ENCODE results near the gene HSD17B4. TPM values are rescaled to one million over a fixed set of nuclear protein-coding genes. Genes with fewer than 3 reads are reported as not detected.

The HSD17B4 gene
- total RNA-seq, 1 experiment from 2014 or later, result 269 TPM

DNA sequence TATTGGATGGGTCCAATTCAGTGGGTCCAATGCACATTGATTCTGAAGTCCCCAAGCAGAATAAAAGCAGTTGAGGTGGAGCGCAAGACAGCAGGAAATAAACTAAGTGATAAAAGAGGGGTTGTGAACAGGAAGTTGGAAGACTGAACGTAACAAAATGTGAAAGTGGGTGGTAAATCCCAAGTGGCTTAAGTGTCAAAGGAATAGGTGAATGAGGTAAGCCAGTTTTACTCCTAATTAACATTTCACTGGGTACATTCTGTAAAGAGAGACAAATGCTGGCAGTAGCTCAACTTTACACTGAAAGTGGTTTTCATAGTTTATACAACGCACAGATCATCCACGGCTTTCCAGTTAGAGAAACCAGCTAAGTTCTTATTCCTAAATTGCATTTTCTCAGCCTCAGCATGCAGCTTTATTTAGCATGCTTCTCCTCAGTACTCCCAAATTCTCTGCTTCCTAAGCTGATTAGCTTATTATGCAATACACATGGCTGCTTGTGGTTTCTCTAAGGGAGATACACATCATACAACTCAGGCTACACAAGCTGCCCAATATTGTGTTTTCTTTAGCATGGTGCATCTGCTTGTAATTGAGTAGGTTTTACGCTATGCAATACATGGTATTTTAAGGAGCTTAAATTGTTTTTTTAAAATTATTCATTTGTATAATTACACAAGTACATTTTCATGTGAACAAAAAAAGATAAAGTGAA, 34.2 kb upstream of the HSD17B4 start:
- no peak overlapping the region for H2AFZ ChIP-seq (ENCODE audit: low read length)

More for the DNA sequence above, 34.2 kb upstream of the HSD17B4 start:
- Histone ChIP-seq H3K4me1 (ENCODE audit: insufficient read depth, low read length) (peaks cover 7% of the 10 kb centered on the region; the same call in 1 of the 2 replicates), H4K5ac (ENCODE audit: insufficient read length, low read depth, low read length) (no peak overlapping the region), H2BK15ac (ENCODE audit: low read depth, low read length) (no peak overlapping the region), H3K79me1 (ENCODE audit: insufficient read depth, low read depth, low read length, poor library complexity, severe bottlenecking) (no peaks in the 10 kb centered on the region), H3K9ac (ENCODE audit: extremely low read depth, insufficient read length, low read length) (no peak overlapping the region), H3K4me2 (ENCODE audit: insufficient read depth, insufficient read length, low read length) (no peak overlapping the region), H2BK5ac (ENCODE audit: insufficient read length, low read length) (no peak overlapping the region), H3K56ac (ENCODE audit: insufficient read length, low read depth, low read length) (no peak overlapping the region), H3K4ac (ENCODE audit: low read depth, low read length) (no peak overlapping the region), H2AK5ac (ENCODE audit: insufficient read length, low read length) (no peak overlapping the region), H3K18ac (ENCODE audit: insufficient read length, low read depth, low read length) (no peak overlapping the region), H3K23me2 (ENCODE audit: insufficient read length, low read depth, low read length, poor library complexity, severe bottlenecking) (no peaks in the 10 kb centered on the region), H4K91ac (ENCODE audit: insufficient read length, low read depth, low read length) (no peak overlapping the region), H4K20me1 (ENCODE audit: control insufficient read depth, insufficient read depth, insufficient read length) (no peaks in the 10 kb centered on the region), H4K8ac (replicated peaks; ENCODE audit: insufficient read length, low read depth, low read length) (no peak overlapping the region), H3K27ac (ENCODE audit: insufficient read length, low read depth, low read length) (no peak overlapping the region), H3K27me3 (ENCODE audit: insufficient read depth, low read length) (no peaks in the 10 kb centered on the region), H2BK120ac (ENCODE audit: low read depth, low read length, poor library complexity, severe bottlenecking) (no peak overlapping the region), H3K79me2 (ENCODE audit: insufficient read depth, low read length) (no peaks in the 10 kb centered on the region), H2BK12ac (ENCODE audit: insufficient read length, low read depth, low read length) (no peak overlapping the region), H3K9me3 (ENCODE audit: control insufficient read depth, low read depth, low read length) (no peaks in the 10 kb centered on the region), H3K14ac (ENCODE audit: insufficient read depth, low read length) (no peak overlapping the region), H2BK20ac (ENCODE audit: low read depth, low read length, poor library complexity, severe bottlenecking) (no peak overlapping the region), H3T11ph (ENCODE audit: low read length) (no peak overlapping the region), H3K23ac (ENCODE audit: insufficient read length, low read depth, low read length) (no peak overlapping the region)
- no peak for DNase-seq
- Mint-ChIP-seq H3K27me3 (ENCODE audit: low read depth) (no peaks in the 10 kb centered on the region), H3K36me3 (ENCODE audit: insufficient read depth in 1 of 3, low read depth in 3 of 3) (no peaks in the 10 kb centered on the region; a peak in 2 of 7 replicates), H3K4me3 (no peak overlapping the region), H3K27ac (no peak overlapping the region; a peak in 1 of 7 replicates), H3K9me3 (peaks cover 0 to 3% of the 10 kb centered on the region in 2 experiments; a peak in 1 of 5 replicates), H3K4me1 (peaks cover 13 to 21% of the 10 kb centered on the region in 2 experiments)
- WGBS (ENCODE audit: extremely low coverage, insufficient read length, low lambda C conversion rate), result no CpG with 5 or more reads among the region's 5 CpGs
- TF ChIP-seq, protein P1, sequence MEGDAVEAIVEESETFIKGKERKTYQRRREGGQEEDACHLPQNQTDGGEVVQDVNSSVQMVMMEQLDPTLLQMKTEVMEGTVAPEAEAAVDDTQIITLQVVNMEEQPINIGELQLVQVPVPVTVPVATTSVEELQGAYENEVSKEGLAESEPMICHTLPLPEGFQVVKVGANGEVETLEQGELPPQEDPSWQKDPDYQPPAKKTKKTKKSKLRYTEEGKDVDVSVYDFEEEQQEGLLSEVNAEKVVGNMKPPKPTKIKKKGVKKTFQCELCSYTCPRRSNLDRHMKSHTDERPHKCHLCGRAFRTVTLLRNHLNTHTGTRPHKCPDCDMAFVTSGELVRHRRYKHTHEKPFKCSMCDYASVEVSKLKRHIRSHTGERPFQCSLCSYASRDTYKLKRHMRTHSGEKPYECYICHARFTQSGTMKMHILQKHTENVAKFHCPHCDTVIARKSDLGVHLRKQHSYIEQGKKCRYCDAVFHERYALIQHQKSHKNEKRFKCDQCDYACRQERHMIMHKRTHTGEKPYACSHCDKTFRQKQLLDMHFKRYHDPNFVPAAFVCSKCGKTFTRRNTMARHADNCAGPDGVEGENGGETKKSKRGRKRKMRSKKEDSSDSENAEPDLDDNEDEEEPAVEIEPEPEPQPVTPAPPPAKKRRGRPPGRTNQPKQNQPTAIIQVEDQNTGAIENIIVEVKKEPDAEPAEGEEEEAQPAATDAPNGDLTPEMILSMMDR (conservative IDR thresholded peaks at IDR 0.05), result no peak

Data from H9 (cell line).